DOHH2 (cell line): ENCODE data around the gene MARCHF4.

Source experiments
- EZH2phosphoT487 ChIP-seq: fragments of 200-600 bp; sonication (generic); IDR thresholded peaks from 2 replicates; pipeline ENCODE4 v1.6.1; 2017; ENCODE audit warnings: borderline replicate concordance, mild to moderate bottlenecking, antibody characterized with exemption, low read length, moderate library complexity, mixed read lengths
- TF ChIP-seq, protein P1 (sequence below): fragments of 200-600 bp; sonication (generic); IDR thresholded peaks from one replicate; pipeline ENCODE4 v1.5.1; 2014; ENCODE audit warnings: antibody characterized with exemption, mild to moderate bottlenecking, low read depth, low read length; ENCODE audit not compliant: poor library complexity, severe bottlenecking

DNA sequence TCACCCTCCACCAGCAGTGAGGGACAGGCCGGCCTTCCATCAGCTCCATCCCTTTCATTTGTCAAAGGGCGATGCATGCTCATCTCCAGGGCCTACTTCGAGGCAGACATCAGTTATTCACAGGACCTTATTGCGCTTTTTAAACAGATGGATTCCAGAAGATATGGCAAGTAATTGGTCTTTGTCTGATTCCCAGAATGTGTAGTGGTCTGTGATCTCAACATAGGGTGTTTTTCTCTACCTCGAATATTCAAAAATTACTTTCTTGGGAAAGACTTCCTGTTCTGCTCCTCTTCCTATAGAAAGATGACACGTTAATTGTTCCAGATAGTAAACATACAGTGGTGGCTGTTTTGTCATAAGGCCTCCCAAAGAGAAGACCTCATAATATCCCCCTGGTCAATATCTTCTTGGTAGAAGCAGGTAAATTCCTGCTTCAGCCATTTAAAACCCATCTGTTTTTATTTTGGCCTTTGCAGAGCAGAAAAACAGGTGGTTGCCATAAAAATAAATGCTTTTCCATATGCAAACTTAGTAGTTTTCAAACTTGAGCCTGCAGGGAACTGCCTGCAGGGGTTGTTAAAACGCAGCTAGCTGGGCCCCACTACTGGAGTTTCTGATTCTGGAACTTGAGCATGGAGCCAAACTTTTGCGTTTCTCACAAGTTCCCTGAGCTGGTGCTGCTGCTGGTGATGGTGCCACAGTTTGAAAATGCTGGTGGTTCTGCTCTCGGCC is 48.3 kb upstream of the MARCHF4 start:
- TF ChIP-seq, protein P1, sequence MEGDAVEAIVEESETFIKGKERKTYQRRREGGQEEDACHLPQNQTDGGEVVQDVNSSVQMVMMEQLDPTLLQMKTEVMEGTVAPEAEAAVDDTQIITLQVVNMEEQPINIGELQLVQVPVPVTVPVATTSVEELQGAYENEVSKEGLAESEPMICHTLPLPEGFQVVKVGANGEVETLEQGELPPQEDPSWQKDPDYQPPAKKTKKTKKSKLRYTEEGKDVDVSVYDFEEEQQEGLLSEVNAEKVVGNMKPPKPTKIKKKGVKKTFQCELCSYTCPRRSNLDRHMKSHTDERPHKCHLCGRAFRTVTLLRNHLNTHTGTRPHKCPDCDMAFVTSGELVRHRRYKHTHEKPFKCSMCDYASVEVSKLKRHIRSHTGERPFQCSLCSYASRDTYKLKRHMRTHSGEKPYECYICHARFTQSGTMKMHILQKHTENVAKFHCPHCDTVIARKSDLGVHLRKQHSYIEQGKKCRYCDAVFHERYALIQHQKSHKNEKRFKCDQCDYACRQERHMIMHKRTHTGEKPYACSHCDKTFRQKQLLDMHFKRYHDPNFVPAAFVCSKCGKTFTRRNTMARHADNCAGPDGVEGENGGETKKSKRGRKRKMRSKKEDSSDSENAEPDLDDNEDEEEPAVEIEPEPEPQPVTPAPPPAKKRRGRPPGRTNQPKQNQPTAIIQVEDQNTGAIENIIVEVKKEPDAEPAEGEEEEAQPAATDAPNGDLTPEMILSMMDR = no peak
- TF ChIP-seq EZH2phosphoT487 = no peak
